GM12892 (cell line): Measurements from ENCODE around the gene DLK2.

Experiments used
- POLR2A ChIP-seq: IDR thresholded peaks from 2 replicates; pipeline ENCODE4 v1.6.1; 2011; ENCODE audit warnings: low read depth, low read length, control low read depth
- POLR2AphosphoS5 ChIP-seq: IDR thresholded peaks from 2 replicates; pipeline ENCODE4 v1.6.1; 2011; ENCODE audit warnings: low read depth, low read length, control low read depth
- TAF1 ChIP-seq: IDR thresholded peaks from 2 replicates; pipeline ENCODE4 v1.6.1; 2011; ENCODE audit warnings: low read depth, mild to moderate bottlenecking, control low read depth, low read length, borderline replicate concordance

- TF ChIP-seq POLR2A (no peak), TAF1 (no peak), POLR2AphosphoS5 (no peak)
Observed at GRCh38 chr6:43465948-43466347, 10.6 kb upstream of the DLK2 start.
